Hematopoietic multipotent progenitor cell (in vitro differentiated cells): Measurements from ENCODE around the gene SLC8A2. TPM values are rescaled to one million over a fixed set of nuclear protein-coding genes. Genes with fewer than 3 reads are reported as not detected.

Experiments used
- DNase-seq, 3 donors: peaks; one replicate each; pipeline ENCODE4 v3.0.0-alpha.2; 2011 to 2015; ENCODE audit warnings: low read depth in 2 of 3, low spot score in 2 of 3
- total RNA-seq: library from RNA; depleted of rRNA; stranded (reverse); fragments of >200 nt; gene quantifications from one replicate; pipeline ENCODE4 v1.2.3, GENCODE V29; 2012

Gene SLC8A2
- total RNA-seq, 1 donor, result under 0.01 TPM

DNA sequence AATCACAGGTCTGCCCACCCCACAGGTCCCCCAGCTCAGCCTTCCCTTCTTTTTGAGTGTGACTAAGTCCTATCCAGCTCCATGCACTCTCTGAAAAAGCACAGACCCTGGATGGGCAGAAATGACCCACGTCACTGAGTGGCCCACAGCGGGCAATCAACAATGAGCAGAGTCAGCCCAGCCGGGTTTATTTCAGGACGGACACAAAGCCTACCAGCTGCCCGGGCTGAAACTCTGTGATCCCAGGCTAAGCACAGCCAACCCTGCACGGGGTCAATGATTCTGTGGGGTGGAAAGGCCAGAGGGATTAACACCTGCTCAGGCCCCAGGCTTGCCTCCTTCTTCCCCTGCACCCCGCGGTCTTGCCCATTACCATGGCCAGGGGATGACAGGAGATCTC lies 34.8 kb upstream of the SLC8A2 start:
- no peak for DNase-seq

DNA sequence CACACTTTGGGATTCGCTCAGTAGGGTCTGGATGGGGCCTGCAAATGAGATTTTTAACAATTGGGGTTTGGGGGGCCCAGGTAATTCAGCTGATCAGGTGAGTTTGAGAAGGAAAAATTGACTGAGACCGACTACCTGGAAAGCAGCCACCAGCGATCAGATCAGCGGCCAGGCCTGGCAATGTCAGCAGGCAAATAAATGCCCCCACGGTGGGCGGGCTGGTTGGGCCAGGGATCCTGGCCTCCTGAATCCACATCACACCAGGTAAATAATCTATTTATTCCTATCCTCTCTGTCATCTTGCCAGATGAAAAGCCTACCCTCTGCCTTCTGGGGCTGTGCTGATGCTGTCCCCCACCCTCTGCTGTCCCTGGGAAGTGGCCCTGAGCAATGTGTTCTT lies 33.8 kb upstream of the SLC8A2 start:
- DNase-seq, result no peak

DNA sequence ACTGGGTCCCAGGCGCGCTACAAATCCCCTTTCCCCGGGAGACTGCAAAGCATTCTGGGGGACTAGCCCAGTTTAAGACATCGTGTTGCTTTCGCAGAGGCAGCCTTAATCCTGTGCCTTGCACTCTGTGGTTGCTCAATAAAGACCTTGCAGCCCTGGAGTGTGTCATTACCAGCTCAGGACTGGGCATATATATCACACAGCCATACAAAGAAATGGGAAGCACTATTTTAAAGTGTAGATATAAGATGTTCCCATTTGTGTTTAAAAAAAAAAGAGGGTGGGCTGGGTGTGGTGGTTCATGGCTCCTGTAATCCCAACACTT lies 32.1 kb upstream of the SLC8A2 start:
- no peak for DNase-seq

DNA sequence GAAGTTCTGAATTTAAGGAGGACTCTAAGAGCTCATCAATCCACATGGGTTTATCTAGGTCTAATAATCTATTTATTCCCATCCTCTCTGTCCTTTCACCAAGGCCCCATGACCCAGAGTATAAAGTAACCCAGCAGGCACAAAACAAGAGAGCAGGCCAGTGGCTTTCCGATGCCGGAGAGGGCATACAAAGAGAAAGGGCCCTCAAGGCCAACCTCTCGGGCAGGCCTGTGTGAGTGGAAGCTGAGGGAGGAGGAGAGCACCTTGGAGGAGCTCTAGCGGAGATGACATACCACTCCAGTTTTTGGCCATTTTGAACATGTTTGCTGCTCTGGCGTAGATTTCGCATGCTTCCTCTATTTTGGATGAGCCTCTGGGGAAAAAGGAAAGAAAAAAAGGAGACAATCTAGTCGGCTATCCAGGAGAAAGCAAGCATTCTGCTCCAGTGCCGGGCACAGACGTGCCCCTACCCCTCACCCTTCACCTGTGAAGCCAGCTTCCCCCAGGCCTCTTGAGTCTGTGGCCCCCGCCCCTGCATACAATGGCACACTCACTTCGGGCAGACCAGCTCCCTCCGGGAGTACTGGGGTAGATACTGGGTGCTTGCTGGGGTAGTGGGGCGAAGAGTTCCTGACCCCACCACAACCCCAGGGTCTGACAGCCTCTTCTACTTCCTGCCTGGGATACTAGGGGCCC lies 31.6 kb upstream of the SLC8A2 start:
- no peak for DNase-seq

DNA sequence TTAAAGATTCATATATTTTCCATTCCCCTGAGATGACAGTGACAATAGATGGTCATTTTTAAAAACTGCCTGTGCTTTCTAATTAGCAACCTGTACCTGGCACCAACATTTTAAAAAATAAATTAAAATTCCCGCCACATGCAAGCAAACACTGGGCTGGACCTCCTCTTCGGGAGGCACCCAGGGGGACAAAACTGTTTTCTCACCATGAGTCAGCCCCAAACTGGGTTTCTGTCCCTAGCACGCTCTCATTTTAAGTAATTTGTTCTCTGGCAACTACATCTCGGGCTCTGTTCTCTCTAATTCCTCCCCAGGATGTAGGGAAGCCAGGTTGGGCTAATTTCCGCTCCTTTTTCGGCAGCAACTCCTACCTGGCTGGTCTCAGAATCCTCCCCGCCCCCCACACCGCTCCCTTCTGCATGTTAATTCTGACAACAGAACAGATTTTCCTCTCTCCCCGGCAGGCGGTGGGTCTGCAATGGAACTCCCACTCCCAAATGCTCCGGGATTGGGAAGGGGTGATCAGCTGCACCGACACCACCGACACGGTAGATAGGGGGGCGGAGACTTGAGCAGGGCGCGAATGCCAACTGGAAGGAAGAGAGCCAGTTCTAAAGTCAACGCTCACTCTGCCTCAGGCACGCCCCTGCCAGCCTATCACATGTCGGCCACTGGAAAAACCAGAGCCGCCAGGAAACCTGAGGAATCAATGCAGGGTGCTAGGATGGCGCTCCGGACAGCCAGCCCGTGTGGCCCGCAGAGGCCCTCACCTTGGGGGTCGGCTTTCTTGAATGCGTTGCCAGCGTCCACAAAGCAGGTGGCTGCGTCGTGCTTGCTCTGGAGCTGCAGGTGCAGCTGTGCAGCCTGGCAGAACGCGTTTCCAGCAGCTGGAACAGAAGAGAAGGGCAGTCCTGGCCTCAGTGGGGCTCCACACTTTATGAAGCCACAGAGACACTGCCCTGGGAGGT lies 28.5 kb upstream of the SLC8A2 start:
- no peak for DNase-seq

- no peak for DNase-seq
Measured at GRCh38 chr19:47499371-47499770, 27.7 kb upstream of the SLC8A2 start.

DNA sequence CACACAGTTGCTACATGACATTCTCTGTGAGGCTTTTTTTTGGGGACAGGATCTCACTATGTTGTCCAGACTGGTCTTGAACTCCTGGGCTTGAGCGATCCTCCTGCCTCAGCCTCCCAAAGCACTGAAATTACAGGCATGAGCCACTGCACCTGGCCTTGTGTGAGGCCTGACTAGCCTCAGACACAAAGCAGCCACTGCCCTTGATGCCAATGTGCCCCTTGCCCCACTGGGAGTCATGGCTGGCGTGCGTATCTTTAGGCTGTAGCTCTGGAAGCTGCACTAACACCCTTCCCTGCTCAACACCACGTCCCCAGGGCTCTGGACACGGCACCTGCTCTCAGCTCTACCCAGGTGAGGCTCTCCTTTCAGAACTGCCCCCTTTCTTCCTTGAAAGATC lies 26.9 kb upstream of the SLC8A2 start:
- DNase-seq, result no peak

DNA sequence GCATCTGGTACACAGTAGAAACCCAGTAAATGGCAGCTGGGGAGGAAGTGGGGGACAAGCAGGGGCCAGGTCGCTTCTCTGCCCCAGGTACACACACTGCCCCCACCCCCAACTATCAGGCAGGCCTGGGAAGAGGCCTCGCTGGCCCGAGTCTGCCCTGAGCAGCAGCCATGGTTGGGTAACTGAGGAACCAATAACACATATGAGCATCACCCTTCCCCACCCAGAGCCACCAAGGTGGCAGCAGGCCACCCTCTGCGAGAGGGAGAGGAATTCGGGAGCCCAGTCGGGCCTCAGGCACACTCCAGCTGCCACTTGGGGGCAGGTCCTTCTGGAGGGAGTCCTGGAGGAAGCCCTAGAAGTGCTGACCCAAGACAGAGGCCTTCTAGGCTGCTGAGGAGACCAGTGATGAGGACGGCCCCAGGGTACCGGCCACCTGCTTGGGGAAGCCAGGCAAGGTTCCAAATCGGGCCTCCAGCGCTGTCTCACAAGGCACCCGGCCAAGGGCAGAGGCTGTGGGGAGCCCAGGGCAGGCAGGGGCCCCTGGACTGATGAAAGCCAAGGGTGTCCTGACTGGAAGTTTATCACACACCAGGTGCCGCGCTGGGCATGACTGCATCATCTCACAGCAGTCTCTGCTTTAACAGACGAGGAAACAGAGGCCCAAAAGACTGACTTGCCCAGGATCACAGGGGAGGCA lies 26.3 kb upstream of the SLC8A2 start:
- DNase-seq, result no peak

DNA sequence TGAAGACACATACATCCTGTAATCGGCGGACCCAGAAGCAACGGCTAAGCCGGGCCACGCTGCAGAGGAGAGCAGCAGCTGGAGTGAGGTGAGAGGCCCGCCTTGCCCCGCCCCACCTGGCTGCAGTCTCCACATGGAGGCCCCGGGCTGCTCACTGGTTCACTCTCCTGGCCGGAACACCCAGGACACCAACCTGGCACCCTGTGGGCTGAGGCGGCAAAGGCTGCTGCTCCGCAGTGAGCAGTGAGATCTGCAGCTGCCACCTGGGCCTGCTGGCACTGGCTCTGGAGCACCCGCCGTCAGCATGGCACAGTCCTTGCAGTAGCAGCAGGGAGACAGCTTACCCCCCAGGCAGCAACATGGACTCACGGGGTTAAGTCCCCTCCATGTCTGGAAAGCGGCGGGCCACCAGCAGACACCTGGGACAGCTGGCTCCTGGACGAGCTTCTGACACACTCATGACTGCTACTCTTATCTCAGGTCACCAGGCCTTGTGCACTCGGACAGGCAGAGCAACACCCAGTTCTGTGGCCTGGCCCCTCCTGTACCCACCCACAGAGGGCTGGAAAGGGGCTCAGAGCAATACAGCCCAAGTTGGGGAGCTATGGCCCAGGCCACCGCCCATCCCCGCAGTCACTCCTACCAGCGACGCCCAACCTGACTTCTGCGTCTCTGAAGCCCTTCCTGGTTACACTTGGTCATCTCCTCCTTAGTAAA lies 25.5 kb upstream of the SLC8A2 start:
- no peak for DNase-seq

- no peak for DNase-seq
Measured at GRCh38 chr19:47495478-47496372, 24.0 kb upstream of the SLC8A2 start.

DNA sequence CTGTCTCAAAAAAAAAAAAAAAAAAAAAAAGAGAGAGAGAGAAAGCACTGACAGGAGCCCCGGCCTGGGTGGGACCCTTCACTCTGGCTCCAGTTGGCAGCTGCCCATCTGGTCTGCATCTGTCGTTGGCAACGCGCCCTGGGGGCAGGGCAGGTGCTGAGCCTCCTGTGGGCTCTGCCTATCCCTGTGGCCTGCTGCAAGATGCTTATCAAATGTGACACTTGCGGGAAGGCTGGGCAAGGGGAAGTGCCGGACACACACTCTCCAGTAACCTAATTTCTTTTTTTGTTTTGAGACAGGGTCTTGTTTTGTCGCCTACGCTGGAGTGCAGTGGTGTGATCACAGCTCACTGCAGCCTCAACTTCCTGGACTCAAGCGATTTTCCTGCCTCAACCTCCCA lies 23.0 kb upstream of the SLC8A2 start:
- peak in 1 of 3 donors; percentile 24 for DNase-seq

DNA sequence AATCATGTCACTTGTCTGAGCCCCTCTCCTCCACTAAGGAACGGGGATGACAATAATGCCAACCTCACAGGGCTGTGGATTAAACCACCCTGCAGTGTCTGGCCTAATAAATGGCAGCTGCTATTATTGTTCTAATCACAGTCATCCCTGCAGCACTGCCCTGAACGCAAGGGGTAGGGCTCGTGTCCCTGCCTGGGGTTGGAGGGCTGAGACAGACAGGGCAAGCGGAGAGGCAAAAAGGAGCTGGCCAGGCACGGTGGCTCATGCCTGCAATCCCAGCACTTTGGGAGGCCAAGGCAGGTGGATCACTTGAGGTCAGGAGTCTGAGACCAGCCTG lies 22.5 kb upstream of the SLC8A2 start:
- DNase-seq, result no peak

DNA sequence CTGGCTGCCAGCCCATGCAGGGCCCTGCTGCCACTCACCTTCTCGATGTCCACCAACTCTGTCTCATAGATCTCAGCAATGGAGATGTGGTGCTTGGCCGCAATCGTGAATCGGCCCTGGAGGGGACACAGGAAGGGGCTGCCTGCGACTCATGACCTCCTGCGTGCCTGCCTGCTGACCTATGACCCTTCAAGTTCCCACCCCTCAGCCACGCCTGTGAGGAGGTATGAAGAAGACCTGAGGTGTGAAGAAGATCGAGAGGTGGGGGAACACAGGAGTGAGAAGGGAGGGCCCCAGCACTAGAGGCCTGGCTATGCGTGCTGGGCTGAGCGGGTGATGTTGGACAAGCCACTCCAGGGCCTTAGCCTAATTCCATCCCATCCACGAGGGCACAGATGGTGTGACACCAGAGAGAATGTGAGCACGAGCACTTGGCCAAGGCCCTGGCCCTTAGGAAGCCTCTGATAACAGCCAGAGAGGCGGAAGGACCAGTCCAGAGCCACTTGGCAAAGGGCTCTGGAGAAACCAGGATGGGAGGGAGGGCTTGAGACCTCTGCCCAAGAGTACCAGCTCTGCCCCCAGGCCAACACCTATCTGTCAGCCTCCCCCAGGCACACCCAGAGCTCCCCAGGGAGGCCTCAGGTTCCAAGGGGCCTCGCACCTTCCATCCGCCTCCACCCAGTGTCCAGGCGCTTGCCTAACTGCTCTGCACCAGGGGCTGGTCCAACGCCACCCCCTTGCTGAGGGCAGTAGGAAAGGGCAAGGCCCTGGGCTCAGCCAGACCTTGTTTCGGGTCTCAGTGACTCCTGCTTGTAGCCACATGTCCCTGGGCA lies 21.9 kb upstream of the SLC8A2 start:
- no peak for DNase-seq

DNA sequence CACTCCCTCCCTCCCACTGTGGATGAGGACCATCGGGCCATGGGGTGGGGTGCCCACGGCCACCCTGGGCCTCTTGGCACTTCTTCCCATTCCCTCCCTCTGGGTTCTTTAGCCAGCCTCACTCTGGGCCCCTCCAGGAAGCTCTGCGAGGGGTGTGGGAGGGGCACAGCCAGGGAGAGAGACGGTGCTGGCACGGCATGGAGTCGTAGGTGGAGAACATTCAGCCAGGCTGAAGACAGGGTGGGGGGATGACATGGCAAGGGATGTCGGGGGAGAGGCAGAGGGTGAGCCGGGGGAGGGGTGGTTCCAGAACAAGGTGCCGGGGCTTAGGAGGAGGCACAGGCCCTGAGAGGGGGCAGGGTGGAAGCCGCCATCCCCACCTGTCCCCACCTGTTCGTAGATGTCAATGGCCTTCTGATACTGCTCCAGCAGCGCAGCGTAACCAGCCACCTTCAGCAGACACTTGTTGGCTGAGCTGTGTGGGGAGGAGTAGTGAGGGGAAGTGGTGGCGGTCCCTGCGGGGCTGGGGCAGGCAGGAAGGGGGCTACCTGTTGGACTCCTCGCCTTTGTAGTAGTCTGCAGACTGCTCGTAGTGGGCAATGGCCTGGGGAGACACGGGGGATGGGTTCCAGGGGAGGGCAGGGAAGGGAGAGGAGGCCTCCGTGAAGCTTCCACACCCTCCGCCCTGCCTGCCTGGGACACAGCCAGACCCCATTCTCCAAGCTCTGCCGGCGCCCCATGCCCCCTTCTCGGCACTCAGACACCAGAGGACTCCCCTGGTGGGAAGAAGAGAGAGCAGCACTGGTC lies 21.1 kb upstream of the SLC8A2 start:
- DNase-seq, result no peak

GRCh38 chr19:47492137-47492533 lies 20.4 kb upstream of the SLC8A2 start:
- DNase-seq, result no peak

GRCh38 chr19:47491358-47492136 lies 19.9 kb upstream of the SLC8A2 start:
- DNase-seq, result no peak

DNA sequence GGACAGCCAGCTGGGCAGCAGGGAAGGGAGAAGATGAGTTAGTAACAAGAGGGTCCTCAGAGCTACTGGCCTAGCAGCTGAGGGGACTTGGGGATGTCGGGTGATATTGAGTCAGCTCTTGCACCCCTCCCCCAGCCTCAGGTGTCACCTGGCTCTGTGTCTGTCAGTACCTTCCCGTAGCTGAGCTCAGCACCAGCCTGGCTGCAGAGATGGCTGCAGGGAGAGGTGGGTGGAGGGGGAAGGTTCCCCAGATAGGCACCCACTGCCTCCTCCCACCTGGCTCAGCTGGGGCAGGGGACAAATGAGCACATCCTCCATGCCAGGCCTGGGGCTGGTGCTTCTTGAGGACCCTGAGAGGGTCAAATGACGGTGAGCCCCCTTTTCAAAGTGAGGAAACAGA lies 19.2 kb upstream of the SLC8A2 start:
- no peak for DNase-seq

- no peak for DNase-seq
Measured at GRCh38 chr19:47490031-47490430, 18.3 kb upstream of the SLC8A2 start.
